HG03159 (cell line): ENCODE data around the gene C5AR1.
"Not testable (repeated sequence)": the region's sequence is repeated elsewhere in the genome, so short reads cannot be mapped to it uniquely, and the experiment has no call there.

Experiments used
- ATAC-seq: cut with Tn5 transposase; IDR thresholded peaks from one replicate; pipeline ENCODE4 v1.9.1; 2021; ENCODE audit warnings: mild to moderate bottlenecking, moderate library complexity; ENCODE audit not compliant: unreplicated experiment

Gene C5AR1

GRCh38 chr19:47358936-47359335, 49.3 kb downstream of the C5AR1 start:
- ATAC-seq = no peak

GRCh38 chr19:47362321-47362720, 52.7 kb downstream of the C5AR1 start:
- ATAC-seq = no peak

- ATAC-seq = no peak
Measured at GRCh38 chr19:47363758-47364531, 54.3 kb downstream of the C5AR1 start.

GRCh38 chr19:47365455-47365854, 55.8 kb downstream of the C5AR1 start:
- not testable (repeated sequence) for ATAC-seq

GRCh38 chr19:47370045-47370611, 60.5 kb downstream of the C5AR1 start:
- no peak for ATAC-seq

- ATAC-seq = no peak
Measured at GRCh38 chr19:47371261-47371660, 61.6 kb downstream of the C5AR1 start.
